Liver (tissue), 9 donors: ENCODE measurements around the gene FLT1. TPM values are rescaled to one million over a fixed set of nuclear protein-coding genes. Genes with fewer than 3 reads are reported as not detected.

Experiments
- DNase-seq: peaks from one replicate; pipeline ENCODE4 v3.0.0-alpha.2; 2017; ENCODE audit warnings: low spot score
- H3K27ac ChIP-seq, 2 donors: one replicate each; pipeline ENCODE4 v1.7.0; 2013; ENCODE audit warnings: inconsistent platforms in 2 of 2, low read length in 2 of 2, control low read depth in 1 of 2, low read depth in 1 of 2, mild to moderate bottlenecking in 1 of 2
- H3K27me3 ChIP-seq, 4 donors: one replicate each; pipeline versions ENCODE4 v1.6.1 to v1.7.0; 2013; ENCODE audit warnings: low read length in 3 of 4, inconsistent platforms in 1 of 4, mild to moderate bottlenecking in 1 of 4, moderate library complexity in 1 of 4; ENCODE audit not compliant: control insufficient read depth in 4 of 4, insufficient read depth in 4 of 4
- H3K36me3 ChIP-seq, 4 donors: one replicate each; pipeline versions ENCODE4 v1.6.1 to v1.7.0; 2013; ENCODE audit warnings: low read length in 3 of 4, mild to moderate bottlenecking in 3 of 4, low read depth in 1 of 4, moderate library complexity in 1 of 4; ENCODE audit not compliant: control insufficient read depth in 4 of 4, insufficient read depth in 3 of 4
- H3K4me1 ChIP-seq, 4 donors: one replicate each; pipeline versions ENCODE4 v1.6.1 to v1.7.0; 2013; ENCODE audit warnings: low read length in 3 of 4, mild to moderate bottlenecking in 3 of 4, moderate library complexity in 1 of 4; ENCODE audit not compliant: control insufficient read depth in 4 of 4, insufficient read depth in 4 of 4
- H3K4me3 ChIP-seq, 3 donors: one replicate each; pipeline versions ENCODE4 v1.6.1 to v1.7.0; 2013; ENCODE audit warnings: low read length in 3 of 3, control low read depth in 1 of 3, low read depth in 1 of 3, mild to moderate bottlenecking in 1 of 3
- H3K9ac ChIP-seq, 2 donors: one replicate each; pipeline ENCODE4 v1.7.0; 2013; ENCODE audit warnings: low read length in 2 of 2, mild to moderate bottlenecking in 2 of 2, moderate library complexity in 2 of 2, control low read depth in 1 of 2, low read depth in 1 of 2
- H3K9me3 ChIP-seq, 4 donors: one replicate each; pipeline versions ENCODE4 v1.6.1 to v1.7.0; 2013; ENCODE audit warnings: low read length in 3 of 4; ENCODE audit not compliant: control insufficient read depth in 4 of 4
- FOXA1 ChIP-seq: IDR thresholded peaks from 2 replicates; pipeline ENCODE4 v1.6.1; 2016; ENCODE audit warnings: antibody characterized with exemption
- FOXA2 ChIP-seq: IDR thresholded peaks from 2 replicates; pipeline ENCODE4 v1.6.1; 2016; ENCODE audit warnings: antibody characterized with exemption
- GABPA ChIP-seq, 2 donors: IDR thresholded peaks in 1 of 2; conservative IDR thresholded peaks in 1 of 2; 2 replicates each; pipeline ENCODE4 v1.6.1; 2016; ENCODE audit warnings: antibody characterized with exemption in 2 of 2, mild to moderate bottlenecking in 1 of 2, moderate library complexity in 1 of 2
- HNF4G ChIP-seq: IDR thresholded peaks from 2 replicates; pipeline ENCODE4 v1.6.1; 2016; ENCODE audit warnings: antibody characterized with exemption
- JUND ChIP-seq, 2 donors: IDR thresholded peaks; 2 replicates each; pipeline ENCODE4 v1.6.1; 2016; ENCODE audit warnings: antibody characterized with exemption in 2 of 2
- NR2F2 ChIP-seq: IDR thresholded peaks from 2 replicates; pipeline ENCODE4 v1.6.1; 2016; ENCODE audit warnings: antibody characterized with exemption
- RAD21 ChIP-seq, 2 donors: IDR thresholded peaks; 2 replicates each; pipeline ENCODE4 v1.6.1; 2016; ENCODE audit warnings: antibody characterized with exemption in 2 of 2, mild to moderate bottlenecking in 2 of 2
- SP1 ChIP-seq: IDR thresholded peaks from 2 replicates; pipeline ENCODE4 v1.6.1; 2018; ENCODE audit warnings: antibody characterized with exemption, mild to moderate bottlenecking
- TAF1 ChIP-seq: conservative IDR thresholded peaks from 2 replicates; pipeline ENCODE4 v1.6.1; 2016; ENCODE audit warnings: antibody characterized with exemption, mild to moderate bottlenecking
- YY1 ChIP-seq: IDR thresholded peaks from 2 replicates; pipeline ENCODE4 v1.6.1; 2016; ENCODE audit warnings: antibody characterized with exemption, mild to moderate bottlenecking
- WGBS: extraction: QIAGEN DNeasy Blood & Tissue Kit; methylation state at CpG from one replicate; pipeline ENCODE4 v1.1.7; 2013; 5-methylcytosine and 5-hydroxymethylcytosine counted together
- polyA plus RNA-seq, 2 donors: library from polyadenylated mRNA; stranded (reverse) in 1 of 2; unstranded in 1 of 2; fragments of 200-250 nt in 1 of 2; fragments of >200 nt in 1 of 2; fragmentation: Nextera tagmentation in 1 of 2; extraction: Ambion mirVana in 1 of 2; gene quantifications; one replicate each; pipeline versions ENCODE4 v1.2.1 to v1.2.3, GENCODE V29; 2013 to 2015
- total RNA-seq, 2 donors: library from RNA; depleted of rRNA; stranded (reverse); fragments of >200 nt; gene quantifications; one replicate each; pipeline ENCODE4 v1.2.3, GENCODE V29; 2014
- TF ChIP-seq, protein P1 (sequence below): IDR thresholded peaks from 2 replicates; pipeline ENCODE4 v1.6.1; 2016; ENCODE audit warnings: antibody characterized with exemption
- TF ChIP-seq, protein P2 (sequence below): fragments of 150-350 bp; IDR thresholded peaks from 2 replicates; pipeline ENCODE4 v1.5.1; 2017; ENCODE audit warnings: improper control_type of control experiment, low read depth, low read length; ENCODE audit not compliant: missing input control
- TF ChIP-seq, protein P3 (sequence below): IDR thresholded peaks from 2 replicates; pipeline ENCODE4 v1.6.1; 2016; ENCODE audit warnings: antibody characterized with exemption
- TF ChIP-seq, protein P4 (sequence below): IDR thresholded peaks from 2 replicates; pipeline ENCODE4 v1.6.1; 2016; ENCODE audit warnings: antibody characterized with exemption, mild to moderate bottlenecking
- donor health status: healthy.
- donor health status: healthy.
- donor health status: healthy.
- donor health status: healthy.
- donor health status: healthy.

FLT1 gene
- total and polyA plus RNA-seq, 4 donors = 4.1 to 19.7 (median 9.3) TPM

DNA sequence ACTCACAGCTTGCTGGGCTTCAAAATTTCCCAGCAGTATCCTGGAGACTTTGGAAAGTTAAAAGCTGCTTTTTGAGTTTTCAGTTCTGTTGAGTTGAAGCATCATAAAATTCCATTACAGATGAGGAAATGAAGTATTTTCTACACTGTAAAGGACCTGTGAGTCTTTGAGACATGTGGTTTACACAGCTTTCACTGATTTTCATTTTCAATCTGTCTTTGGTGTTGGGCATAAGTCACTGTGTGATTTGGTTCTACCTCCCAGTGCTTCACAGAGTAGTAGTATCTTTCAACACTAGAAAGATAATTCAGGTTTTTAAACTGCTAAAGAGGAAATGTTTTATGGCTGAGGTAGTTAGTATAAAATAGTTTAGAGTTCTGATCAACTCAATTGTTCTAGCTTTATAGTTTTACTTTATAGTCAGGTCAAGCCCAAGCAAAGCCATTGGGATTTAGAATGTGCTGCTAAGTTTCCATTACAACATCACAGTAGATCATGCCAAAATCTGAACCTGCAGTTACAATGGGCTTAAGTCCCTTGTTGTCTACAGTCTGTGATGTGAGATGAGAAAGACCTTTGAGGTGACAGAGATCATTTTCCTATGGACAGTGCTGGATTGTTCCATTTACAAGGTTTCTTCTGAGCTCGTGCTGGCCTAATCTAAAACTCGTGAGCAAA, 161.6 kb downstream of the FLT1 start (continued):
- TF ChIP-seq, protein P1, sequence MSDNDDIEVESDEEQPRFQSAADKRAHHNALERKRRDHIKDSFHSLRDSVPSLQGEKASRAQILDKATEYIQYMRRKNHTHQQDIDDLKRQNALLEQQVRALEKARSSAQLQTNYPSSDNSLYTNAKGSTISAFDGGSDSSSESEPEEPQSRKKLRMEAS = no peak
- TF ChIP-seq RAD21 (IDR thresholded peaks at IDR 0.05) = no peak

DNA sequence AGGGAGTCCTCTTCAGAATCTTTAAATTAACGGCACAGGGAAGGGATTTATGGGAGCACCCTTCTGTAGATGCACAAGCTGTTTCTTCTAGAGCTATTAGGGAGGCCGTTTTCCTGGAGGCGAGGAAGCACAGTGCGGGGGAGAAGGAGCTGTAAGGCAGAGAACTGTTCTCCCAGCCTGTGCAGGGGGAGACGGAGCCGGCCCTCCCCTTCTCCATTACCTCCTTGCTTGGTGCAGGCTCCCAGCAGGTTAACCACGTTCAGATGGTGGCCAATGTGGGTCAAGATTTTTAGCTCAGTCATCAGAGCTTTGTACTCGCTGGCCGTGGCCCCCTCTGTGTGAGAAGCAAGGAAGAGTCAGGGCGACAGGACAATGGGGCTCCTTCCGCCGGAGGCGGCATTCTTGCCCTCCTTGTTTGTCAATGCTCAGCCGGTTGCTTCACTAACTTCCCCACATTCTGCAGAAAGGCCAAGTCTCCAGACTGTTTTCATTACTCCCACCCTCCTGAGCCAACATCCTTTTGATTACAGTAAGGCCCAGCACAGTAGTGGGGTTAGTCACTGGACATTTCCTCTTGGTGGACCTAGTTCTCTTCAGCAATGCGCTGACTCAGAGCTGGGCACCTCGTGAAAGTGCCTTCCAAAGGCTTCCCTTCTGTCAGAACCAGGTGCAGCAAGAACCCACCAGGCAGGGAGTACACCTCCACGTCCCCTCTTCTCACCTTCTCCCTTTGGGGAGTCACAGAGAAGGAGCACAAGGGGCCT, 165.4 kb downstream of the FLT1 start:
- no peak overlapping the region for H3K9ac ChIP-seq
- peaks cover 0 to 4% (median 0%) of the 10 kb centered on the region in 4 donors for H3K4me1 ChIP-seq
- no peak overlapping the region for H3K27ac ChIP-seq
- TF ChIP-seq, protein P2, sequence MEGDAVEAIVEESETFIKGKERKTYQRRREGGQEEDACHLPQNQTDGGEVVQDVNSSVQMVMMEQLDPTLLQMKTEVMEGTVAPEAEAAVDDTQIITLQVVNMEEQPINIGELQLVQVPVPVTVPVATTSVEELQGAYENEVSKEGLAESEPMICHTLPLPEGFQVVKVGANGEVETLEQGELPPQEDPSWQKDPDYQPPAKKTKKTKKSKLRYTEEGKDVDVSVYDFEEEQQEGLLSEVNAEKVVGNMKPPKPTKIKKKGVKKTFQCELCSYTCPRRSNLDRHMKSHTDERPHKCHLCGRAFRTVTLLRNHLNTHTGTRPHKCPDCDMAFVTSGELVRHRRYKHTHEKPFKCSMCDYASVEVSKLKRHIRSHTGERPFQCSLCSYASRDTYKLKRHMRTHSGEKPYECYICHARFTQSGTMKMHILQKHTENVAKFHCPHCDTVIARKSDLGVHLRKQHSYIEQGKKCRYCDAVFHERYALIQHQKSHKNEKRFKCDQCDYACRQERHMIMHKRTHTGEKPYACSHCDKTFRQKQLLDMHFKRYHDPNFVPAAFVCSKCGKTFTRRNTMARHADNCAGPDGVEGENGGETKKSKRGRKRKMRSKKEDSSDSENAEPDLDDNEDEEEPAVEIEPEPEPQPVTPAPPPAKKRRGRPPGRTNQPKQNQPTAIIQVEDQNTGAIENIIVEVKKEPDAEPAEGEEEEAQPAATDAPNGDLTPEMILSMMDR = no peak
- TF ChIP-seq TAF1 (no peak), FOXA1 (no peak), HNF4G (no peak), GABPA (IDR thresholded peaks at IDR 0.05 in 1 of 2, conservative IDR thresholded peaks at IDR 0.05 in 1 of 2) (no peak), SP1 (no peak), NR2F2 (peak; percentile 44), RAD21 (IDR thresholded peaks at IDR 0.05) (no peak)
- H3K4me3 ChIP-seq = no peak overlapping the region
- WGBS = 70% methylated on average over 17 of the region's 17 CpGs
- peaks cover 0 to 2% (median 0%) of the 10 kb centered on the region in 4 donors for H3K36me3 ChIP-seq
- peaks cover 0 to 4% (median 0%) of the 10 kb centered on the region in 4 donors for H3K27me3 ChIP-seq
- DNase-seq = no peak
- H3K9me3 ChIP-seq = no peaks in the 10 kb centered on the region

DNA sequence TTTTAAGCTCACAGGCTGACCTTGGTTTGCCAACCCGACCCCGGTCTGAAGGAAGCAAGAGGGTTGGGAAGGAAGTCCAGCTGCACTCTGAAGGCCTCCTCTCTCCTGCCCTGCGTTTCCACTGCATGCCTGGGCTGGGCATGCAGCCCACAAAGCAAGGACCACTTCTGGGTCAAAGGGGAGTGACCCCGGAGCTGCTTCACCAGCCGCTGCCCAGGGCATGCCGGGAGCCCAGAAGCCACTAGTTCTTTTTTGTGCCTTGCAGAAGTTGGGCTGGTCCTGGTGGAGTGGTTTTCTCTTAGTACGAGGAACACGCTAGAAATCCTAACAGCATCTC, 166.7 kb downstream of the FLT1 start:
- TF ChIP-seq, protein P3, sequence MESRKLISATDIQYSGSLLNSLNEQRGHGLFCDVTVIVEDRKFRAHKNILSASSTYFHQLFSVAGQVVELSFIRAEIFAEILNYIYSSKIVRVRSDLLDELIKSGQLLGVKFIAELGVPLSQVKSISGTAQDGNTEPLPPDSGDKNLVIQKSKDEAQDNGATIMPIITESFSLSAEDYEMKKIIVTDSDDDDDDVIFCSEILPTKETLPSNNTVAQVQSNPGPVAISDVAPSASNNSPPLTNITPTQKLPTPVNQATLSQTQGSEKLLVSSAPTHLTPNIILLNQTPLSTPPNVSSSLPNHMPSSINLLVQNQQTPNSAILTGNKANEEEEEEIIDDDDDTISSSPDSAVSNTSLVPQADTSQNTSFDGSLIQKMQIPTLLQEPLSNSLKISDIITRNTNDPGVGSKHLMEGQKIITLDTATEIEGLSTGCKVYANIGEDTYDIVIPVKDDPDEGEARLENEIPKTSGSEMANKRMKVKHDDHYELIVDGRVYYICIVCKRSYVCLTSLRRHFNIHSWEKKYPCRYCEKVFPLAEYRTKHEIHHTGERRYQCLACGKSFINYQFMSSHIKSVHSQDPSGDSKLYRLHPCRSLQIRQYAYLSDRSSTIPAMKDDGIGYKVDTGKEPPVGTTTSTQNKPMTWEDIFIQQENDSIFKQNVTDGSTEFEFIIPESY = no peak
- no peak for TF ChIP-seq SP1
- TF ChIP-seq, protein P4, sequence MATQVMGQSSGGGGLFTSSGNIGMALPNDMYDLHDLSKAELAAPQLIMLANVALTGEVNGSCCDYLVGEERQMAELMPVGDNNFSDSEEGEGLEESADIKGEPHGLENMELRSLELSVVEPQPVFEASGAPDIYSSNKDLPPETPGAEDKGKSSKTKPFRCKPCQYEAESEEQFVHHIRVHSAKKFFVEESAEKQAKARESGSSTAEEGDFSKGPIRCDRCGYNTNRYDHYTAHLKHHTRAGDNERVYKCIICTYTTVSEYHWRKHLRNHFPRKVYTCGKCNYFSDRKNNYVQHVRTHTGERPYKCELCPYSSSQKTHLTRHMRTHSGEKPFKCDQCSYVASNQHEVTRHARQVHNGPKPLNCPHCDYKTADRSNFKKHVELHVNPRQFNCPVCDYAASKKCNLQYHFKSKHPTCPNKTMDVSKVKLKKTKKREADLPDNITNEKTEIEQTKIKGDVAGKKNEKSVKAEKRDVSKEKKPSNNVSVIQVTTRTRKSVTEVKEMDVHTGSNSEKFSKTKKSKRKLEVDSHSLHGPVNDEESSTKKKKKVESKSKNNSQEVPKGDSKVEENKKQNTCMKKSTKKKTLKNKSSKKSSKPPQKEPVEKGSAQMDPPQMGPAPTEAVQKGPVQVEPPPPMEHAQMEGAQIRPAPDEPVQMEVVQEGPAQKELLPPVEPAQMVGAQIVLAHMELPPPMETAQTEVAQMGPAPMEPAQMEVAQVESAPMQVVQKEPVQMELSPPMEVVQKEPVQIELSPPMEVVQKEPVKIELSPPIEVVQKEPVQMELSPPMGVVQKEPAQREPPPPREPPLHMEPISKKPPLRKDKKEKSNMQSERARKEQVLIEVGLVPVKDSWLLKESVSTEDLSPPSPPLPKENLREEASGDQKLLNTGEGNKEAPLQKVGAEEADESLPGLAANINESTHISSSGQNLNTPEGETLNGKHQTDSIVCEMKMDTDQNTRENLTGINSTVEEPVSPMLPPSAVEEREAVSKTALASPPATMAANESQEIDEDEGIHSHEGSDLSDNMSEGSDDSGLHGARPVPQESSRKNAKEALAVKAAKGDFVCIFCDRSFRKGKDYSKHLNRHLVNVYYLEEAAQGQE = no peak
- TF ChIP-seq YY1 = no peak
- TF ChIP-seq, protein P2 = no peak
- no peak for TF ChIP-seq JUND (IDR thresholded peaks at IDR 0.05)
- TF ChIP-seq NR2F2 = no peak
- no peak for TF ChIP-seq RAD21 (IDR thresholded peaks at IDR 0.05)
- TF ChIP-seq, protein P1 = no peak
- TF ChIP-seq FOXA2 = no peak
- TF ChIP-seq TAF1 = no peak
- no peak for TF ChIP-seq GABPA (IDR thresholded peaks at IDR 0.05 in 1 of 2, conservative IDR thresholded peaks at IDR 0.05 in 1 of 2)
- no peak for TF ChIP-seq HNF4G
- Histone ChIP-seq H3K9ac (no peak overlapping the region), H3K36me3 (no peaks in the 10 kb centered on the region), H3K4me3 (no peak overlapping the region), H3K4me1 (peaks cover 0 to 4% (median 0%) of the 10 kb centered on the region in 4 donors), H3K9me3 (no peaks in the 10 kb centered on the region), H3K27me3 (no peaks in the 10 kb centered on the region), H3K27ac (no peak overlapping the region)
- 83% methylated on average over 8 of the region's 8 CpGs for WGBS
- no peak for DNase-seq
